ENCODE measurements around the gene SLC39A1.

DNA sequence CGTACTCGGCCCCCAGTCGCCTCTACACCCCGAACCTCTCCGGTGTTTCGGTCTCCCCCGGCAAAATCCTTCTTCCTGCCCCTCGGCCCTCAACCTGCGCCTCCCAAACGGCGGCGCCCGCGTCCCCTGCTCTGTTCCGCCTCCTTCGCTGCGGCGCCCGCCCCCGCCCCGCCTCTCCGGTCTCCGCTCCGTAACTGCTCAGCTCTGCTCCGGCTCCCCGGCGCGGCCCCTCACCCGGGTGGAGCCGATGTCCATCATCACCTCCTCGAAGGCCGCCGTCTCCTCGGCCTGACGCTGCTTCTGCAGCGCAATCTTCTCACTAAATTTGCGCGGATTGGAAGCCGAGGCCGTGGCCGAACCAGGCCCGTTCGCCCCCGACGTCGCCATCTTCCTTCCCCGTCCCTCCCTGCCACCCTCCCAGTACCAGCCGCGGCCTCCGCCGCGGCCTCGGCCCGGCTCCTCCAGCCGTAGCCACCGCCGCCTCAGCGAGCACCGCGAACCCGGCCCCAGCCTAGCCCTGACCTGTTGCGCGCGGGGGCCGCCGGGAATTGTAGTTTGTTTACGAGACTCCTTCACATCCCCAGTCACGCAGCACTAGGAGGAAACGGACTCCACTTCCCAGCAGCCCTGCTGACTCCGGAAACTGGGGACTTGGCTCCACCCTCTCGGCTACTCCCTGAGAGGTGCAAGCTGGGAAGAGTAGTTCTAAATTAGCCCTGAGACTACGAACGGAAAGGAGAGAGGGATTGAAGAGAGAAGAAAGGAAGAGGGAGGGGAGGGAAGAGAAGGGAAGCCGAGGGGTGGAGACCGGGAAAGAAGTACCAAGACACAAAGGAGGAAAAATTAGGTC, 5.0 kb downstream of the SLC39A1 start, which contains the start of gene CRTC2:
- TF ChIP-seq POLR2A (IDR thresholded peaks at IDR 0.05) (peak; percentile 66 to 79), CTCF (IDR thresholded peaks at IDR 0.05) (no peak), EP300 (IDR thresholded peaks at IDR 0.05) (no peak)

Measured in sigmoid colon (tissue), 4 donors.